Fibroblast of peridontal ligament (primary cell): ENCODE measurements around the gene CD8B.

Experiments
- DNase-seq: peaks from one replicate; pipeline ENCODE4 v3.0.0-alpha.2; 2010; ENCODE audit errors: extremely low read depth

Gene CD8B

GRCh38 chr2:86774862-86775261, 86.8 kb downstream of the CD8B start:
- no peak for DNase-seq

GRCh38 chr2:86772611-86773010, 89.1 kb downstream of the CD8B start:
- no peak for DNase-seq

- DNase-seq: no peak
These were observed 90.8 kb downstream of the CD8B start for GRCh38 chr2:86770816-86771301.

- no peak for DNase-seq
These were observed 91.8 kb downstream of the CD8B start for GRCh38 chr2:86769838-86770237.

- DNase-seq: no peak
These were observed 93.3 kb downstream of the CD8B start for GRCh38 chr2:86768189-86768949.
